ENCODE results near the gene TAS2R41.
A peak's percentile ranks its signal among the peaks of the same experiment; 100 is the strongest.
"Not testable (repeated sequence)": the region's sequence is repeated elsewhere in the genome, so short reads cannot be mapped to it uniquely, and the experiment has no call there.

TAS2R41 gene

DNA sequence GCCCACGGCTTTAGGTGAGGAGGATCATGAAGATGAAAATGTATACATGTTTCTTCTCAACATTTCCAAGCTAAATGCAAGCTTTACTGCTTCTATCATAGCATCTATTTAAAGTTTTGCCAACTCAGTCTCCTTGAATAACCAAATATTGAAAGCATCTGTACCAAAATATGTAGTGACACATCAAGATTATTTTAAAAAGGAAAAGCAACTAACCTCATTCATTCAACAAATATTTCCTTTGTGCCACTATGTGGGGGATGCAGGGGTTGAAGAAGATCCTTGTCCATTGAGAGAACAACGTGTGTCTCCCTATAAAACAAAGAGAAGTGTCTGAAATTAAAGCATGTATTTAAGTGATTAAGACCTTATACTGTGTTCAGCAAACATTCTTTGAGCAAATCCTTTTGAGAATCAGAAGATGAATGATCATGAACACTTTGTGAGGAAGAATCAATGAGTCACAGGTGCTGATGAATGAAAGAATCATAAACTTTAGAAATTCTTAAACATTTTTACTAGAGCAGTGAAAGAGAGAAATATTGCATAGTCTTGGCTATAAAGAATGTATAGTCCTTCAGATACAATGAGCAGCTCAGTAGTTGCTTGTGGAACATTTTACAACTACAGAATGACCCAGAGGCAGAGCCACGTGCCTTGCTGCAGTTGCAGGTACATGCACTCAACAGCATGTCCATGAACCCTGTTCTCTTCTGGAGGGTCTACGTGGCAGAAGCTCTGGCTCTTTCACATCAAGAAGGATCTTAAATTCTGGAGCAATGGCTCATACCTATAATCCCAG, 20.5 kb upstream of the TAS2R41 start:
- DNase-seq (ENCODE audit: low spot score), result no peak

DNA sequence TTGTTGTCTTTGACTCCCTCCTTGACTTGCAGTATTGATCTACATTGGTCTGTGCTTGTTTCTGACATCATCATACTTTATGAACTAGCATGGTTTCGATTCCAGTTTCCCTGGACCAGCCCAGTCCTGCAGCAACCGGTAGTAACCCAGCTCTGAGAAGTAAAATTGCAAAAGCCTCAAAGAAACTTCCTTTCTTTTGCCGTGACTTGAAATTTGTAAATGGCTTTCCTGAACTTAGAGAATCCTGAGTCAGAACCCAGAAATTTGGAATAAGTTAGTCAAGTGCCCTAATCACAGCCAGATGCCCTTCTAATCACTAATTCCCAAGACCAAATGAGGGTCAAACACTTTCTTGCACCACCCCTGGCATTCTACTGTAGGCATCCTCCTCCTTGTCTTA, 19.4 kb upstream of the TAS2R41 start:
- DNase-seq (ENCODE audit: low spot score), result no peak

DNA sequence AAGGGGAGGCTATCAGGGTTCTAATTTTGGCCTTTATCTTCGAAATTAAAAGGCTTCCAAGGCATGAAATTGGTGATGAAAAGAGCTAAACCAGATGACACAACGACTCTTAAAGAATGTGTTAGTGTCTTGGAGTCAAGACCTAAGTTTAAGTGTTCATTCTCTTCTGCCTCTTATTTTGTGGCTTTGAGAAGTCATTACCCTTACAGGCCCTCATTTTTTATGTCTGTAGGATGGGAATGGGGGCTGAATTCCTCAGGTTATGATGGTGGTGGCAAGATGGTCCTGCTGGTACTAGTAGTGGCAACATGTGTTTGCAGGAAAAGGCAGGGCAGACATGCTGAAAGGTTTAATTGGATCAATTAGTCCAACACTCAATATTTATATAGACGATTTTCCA, 19.0 kb upstream of the TAS2R41 start:
- no peak for DNase-seq (ENCODE audit: low spot score)

DNA sequence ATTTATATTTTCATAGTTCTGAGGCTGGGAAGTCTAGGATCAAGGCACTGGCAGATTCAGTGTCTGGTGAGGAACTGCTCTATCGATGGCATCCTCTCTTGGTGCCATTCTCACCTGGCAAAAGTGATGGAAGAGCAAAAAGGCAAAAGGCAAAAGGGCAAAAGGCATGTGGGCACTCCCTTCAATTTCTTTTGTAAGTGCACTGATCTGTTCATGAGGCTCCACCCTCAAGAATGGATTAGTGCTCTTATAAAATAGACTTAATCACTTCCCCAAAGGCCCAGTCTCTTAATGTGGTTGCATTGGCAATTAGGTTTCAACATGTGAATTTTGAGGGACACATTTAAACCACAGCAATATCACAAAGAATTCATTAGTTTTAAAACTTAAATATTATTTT, 18.3 kb upstream of the TAS2R41 start:
- no peak for DNase-seq (ENCODE audit: low spot score)

DNA sequence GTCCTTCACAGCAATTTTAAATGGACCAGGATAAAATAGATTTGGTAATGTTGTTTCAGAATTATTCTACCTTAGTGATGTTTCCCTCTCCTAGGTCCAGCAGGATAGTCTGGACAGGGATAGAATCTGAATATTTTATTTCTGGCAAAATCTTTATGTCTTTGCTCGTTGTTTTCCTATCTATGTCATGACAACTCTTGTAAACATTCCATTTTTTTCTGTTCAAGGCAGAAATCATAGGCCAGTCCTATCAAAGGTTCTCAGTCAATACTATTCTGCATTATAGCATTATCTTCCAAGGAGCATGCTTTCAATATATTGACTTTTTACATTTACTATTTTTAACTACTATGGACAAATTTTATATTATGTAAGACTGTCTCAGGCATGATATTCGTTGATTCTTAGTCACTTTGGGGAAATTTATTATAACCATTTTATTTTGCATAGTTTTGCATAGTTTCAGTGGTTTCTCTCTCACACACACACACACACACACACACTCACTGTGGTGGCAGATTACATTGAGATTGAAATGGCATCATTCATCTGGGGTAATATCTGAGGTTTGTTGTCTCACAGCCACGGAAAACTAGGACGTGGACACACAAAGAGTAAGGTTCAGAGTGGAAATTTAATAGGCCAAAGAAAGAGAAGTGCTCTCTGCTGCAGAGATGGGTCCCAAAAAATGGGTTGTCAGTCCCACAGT, 17.2 kb upstream of the TAS2R41 start:
- no peak for DNase-seq (ENCODE audit: low spot score)

DNA sequence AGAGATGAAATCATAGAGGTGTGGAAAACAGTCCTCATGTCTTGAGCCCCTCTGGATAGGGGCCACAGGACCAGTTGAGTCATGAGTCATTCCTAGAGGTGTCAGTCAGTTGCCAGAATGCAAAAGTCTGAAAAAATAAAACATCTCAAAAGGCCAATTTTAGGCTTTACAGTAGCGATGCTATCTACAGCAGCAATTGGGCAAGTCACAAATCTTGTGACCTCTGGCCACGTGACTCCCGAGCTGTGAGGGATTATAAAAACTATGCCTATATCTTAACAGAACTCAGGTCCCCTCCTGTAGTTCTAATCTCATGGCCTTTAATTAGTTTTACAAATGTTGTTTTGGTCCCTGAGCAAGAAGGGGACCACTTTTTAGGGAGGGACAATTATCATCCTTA, 15.6 kb upstream of the TAS2R41 start:
- DNase-seq (ENCODE audit: low spot score), result no peak

DNA sequence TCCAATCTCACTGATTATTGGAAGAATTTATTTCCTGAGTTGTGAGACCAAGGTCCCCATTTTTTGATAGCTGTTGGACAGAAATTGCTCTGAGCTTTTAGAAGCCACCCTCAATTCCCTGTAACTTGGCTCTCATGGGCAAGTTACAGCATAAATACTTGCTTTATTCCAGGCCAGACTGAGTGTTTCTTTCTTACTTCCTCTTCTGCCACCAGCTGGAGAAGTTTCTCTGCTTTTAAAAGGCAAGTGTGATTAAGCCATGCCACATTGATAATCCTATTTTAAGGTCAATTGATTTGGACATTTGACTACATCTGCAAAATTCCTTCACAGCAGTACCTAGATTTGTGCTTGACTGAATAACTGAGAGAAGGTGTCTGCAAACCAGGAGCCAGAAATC, 14.1 kb upstream of the TAS2R41 start:
- no peak for DNase-seq (ENCODE audit: low spot score)

DNA sequence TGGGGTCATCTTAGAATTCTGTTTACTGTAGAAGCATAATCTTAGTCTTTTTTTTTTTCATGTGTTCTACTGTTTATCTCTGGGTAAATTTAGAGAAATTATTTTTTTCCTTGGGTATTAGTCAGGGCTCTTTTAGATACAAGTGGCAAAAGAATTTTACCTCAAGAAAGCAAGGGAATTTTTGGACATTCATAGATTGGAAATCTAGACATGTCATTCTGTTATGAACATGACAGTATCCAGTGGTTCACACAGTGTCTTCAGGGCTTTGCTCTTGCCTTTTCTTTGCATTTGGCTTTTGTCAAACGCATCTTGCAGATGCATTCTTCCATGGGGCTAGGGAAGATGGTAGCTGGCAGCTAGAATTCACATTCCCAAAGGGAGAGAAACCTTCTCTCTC, 13.7 kb upstream of the TAS2R41 start:
- DNase-seq (ENCODE audit: low spot score), result no peak

DNA sequence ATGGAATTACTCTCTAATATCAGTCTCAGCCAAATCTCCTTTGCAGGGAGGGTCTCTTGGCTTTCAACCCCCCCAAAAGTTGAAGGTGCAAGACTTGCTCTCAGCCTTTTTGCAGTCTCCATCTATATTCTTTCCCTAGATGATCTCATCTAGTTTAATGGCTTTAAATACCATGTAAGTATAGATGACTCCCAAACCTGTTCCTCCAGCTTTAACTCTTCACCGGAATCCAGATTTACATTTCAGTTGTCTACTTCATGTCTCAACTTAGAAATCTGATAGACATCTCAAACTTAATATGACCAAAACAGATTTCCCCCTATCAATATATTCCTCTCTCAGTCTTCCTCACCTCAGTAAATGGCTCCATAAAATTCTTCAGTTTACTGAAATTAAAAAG, 9.9 kb upstream of the TAS2R41 start:
- no peak for DNase-seq (ENCODE audit: low spot score)

DNA sequence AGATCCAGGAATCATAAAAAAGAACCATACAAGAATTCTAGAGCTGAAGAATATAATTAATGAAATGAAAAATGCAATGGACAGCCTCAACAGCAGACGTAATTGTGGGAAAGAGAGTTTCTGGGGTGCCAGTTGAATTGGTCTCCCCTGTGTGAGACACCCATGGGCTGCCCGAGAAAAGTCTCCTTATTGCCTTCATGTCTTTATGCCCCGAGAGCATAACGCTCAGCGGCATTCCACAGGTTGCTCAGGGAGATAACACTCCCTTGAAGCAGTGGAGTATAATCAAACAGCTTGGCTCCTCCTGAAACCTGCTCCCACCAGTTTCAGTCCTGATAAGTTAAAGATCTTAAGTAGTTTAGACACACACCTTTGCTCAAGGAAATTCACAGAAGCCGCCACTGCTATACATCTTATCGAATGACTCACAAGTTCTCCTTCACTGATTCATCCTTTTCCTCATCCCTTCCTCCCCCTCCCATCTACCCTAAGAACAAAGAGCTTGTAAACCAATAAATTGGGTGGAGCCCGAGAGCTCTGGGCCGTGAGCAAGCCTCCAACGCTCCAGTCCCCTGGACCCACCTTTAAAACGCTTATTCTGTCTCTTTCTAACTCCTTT, 5.5 kb upstream of the TAS2R41 start:
- DNase-seq (ENCODE audit: low spot score), result not testable (repeated sequence)

DNA sequence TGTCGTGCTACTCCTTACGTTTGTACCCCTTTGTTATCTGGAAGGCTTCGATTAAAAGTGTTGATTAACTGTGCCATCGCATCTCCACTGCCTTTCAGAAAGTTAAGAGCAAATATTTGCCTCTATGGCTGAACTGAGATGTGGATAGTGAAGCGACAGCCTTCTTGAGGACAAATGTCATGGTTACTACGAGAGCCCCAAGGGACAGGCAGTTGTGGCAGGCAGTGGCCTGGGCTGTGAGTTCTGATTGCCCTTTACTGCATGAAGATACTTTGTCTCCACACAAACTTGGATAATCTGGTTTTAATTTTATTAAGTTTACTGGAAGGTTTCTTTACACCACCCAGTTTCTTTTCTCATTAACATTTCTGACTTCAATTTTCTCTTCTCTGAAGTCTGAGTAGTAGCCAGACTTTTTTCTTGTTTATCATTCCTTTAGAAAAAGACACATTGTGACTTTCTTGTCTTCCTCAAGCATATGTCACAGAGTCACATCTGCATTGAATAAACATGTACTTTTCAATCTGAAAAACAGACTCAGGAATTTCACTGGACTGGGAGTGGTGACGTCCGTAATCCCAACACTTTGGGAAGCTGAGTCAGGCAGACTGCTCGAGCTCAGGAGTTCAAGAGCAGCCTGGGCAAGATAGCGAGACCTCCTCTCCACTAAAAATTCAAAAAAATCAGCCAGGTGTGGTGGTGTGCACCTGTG, 1.5 kb downstream of the TAS2R41 start:
- no peak for DNase-seq (ENCODE audit: low spot score)

DNA sequence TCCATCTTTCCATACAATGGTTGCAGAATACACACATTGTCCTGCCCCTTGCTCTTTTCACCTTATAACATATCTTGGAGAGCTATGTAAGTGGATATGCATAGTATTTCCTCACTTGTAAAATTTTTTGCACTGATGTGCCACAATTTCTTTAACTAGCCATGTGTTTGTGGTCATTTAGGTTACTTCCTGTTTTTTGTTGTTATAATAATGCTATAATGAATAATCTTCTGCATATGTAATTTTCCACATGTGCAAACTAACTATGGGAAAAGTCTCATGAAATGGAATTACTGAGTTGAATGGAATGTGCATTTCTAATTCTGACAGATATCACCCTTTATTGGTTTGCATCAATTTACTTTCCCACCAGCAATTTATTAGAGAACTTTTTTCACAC, 2.8 kb downstream of the TAS2R41 start:
- DNase-seq (ENCODE audit: low spot score), result no peak

DNA sequence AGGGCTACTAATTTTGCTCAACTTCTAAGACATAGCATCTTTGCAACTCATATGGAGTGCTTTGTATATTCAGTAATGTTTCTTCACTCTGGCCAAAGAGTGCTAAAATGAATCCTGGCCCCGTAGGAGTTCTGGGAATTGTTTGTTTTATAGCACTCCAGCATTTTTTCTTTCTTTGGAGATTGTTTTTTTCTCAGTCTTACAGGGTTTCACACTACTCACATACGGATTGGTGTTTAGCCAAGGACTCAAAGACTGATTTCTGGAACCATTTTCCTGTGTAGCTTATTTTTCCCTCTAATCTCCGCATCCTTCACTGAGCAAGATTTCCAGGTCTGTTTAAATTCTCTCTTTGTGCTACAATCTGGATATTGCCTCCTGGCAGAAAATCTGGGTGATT, 6.4 kb downstream of the TAS2R41 start:
- DNase-seq (ENCODE audit: low spot score), result no peak

DNA sequence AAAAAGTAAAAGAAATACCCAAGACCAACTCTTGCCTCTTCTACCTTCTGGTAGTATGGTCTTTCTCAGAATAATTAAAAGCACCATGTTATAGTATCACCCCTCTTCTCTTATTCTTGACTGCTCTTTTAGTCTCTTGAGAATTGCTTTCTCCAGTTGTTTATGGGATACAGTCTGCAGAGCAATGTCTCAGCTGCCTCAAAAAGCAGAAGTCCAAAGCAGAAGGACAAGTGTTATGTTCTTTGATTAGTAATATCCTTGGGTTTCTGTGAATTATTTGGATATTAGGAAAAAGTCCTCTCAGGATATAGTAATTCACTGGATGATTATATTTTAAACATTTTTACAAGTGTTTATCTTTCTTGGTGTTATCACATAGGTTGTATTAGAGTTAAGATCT, 7.4 kb downstream of the TAS2R41 start:
- no peak for DNase-seq (ENCODE audit: low spot score)

DNA sequence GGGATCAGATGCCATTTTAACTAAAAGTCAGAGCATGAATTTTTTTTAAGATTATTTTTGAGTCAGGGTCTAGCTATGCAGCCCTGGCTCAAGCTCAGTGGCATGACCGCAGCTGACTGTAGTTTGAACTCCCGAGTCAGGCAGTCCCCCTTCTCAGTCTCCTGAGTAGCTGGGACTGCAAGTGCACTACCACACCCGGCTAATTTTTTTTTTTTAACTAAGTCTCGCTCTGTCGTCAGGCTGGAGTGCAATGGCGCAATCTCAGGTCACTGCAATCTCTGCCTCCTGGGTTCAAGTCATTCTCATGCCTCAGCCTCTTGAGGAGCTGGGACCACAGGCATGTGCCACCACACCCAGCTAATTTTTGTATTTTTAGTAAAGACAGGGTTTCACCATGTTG, 7.8 kb downstream of the TAS2R41 start:
- DNase-seq (ENCODE audit: low spot score), result no peak

DNA sequence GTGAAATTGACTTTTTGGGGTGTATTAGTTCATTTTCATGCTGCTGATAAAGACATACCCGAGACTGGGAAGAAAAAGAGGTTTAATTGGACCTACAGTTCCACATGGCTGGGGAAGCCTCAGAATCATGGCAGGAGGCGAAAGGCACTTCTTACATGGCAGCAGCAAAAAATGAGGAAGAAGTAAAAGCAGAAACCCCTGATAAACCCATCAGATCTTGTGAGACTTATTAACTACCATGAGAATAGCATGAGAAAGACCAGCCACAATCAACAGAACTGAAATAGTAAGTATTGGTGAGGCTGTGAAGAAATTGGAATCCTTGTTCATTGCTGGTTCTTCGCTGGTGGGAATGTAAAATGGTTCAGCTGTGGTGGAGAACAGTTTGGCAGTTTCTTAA, 8.6 kb downstream of the TAS2R41 start:
- not testable (repeated sequence) for DNase-seq (ENCODE audit: low spot score)

DNA sequence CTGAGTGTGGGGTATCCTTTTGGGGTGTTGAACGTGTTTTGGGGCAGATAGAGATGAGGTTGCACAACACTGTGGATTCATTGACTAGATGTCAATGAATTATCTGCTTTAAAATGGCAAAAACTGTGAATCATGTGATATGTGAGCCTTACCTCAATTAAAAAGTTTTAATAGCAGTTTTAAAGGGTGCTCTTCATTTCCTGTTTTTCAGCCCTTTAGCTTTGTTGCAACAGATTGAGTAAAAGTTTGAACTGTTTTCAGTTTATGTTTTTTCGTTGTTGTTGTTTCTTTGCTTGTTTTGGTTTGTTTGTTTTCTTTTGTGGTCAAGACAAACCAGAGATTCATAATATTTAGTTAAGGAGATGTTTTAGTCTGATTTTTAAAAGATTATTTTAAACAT, 9.4 kb downstream of the TAS2R41 start:
- DNase-seq (ENCODE audit: low spot score), result no peak

DNA sequence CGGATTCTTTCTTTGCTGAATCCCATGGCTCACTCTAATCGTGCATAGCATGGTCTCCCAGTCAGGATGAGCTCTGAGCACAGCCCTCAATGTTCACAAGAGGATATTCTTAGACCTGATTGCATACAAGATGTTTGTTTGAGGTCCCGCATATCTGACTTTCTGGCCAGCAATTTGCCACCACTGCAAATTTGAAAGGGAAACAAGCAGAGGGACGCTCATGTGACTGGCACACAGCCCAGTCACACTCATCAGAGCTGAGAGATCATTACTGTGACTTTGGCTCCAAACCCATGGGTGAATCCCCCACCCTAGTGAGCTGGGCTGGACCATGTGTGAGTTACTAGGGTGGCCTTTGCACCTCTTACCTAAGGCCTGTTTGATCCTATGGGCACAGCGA, 9.9 kb downstream of the TAS2R41 start:
- DNase-seq (ENCODE audit: low spot score), result no peak

DNA sequence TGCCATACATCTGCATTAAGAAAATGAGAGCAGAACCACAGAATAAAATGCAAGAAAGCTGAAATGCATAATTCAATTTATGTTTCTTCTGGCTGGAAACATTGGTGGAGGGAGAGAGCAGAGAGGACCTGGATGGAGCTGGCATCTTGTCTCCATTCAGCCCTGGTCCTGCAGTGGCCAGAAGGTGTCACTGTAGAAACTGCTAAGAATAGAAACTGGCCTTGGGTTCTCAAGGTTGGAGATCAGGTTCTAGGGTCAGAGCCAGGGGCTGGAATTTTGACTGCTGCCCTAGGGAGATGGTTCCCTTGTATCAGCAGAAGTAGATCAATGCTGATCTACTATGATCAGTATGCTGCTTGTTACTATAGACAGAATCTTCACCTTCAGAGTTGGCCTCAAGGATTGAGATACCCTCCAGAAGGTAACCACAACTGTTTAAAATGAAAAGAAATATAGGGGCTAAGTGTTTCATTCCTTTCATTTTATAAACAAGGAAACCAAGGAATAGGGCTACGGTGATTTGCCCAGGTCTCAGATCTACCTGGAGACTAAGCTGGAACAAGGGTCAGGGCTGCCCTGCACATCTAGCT, 13.1 kb downstream of the TAS2R41 start:
- no peak for DNase-seq (ENCODE audit: low spot score)

DNA sequence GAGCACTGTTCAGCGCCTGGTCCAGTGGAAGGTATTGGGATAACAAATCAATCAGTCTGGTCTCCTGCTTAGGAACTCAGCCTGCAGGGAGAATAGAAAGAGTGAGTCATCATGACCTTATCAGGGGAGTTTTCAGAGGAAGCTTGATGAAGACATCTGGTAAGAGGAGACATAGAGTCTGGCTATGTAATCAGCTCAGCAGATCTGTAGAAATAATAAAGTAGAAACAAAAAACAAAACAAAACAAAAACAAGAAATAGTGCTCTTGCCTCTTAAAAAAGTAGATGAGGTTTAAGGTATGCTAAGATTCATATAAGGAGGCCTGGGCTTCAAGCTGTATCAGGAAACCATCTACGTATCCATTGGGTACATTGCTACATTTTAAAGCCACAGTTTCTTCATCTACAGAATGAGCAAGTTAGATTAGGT, 14.4 kb downstream of the TAS2R41 start:
- DNase-seq (ENCODE audit: low spot score), result peak; percentile 10

DNA sequence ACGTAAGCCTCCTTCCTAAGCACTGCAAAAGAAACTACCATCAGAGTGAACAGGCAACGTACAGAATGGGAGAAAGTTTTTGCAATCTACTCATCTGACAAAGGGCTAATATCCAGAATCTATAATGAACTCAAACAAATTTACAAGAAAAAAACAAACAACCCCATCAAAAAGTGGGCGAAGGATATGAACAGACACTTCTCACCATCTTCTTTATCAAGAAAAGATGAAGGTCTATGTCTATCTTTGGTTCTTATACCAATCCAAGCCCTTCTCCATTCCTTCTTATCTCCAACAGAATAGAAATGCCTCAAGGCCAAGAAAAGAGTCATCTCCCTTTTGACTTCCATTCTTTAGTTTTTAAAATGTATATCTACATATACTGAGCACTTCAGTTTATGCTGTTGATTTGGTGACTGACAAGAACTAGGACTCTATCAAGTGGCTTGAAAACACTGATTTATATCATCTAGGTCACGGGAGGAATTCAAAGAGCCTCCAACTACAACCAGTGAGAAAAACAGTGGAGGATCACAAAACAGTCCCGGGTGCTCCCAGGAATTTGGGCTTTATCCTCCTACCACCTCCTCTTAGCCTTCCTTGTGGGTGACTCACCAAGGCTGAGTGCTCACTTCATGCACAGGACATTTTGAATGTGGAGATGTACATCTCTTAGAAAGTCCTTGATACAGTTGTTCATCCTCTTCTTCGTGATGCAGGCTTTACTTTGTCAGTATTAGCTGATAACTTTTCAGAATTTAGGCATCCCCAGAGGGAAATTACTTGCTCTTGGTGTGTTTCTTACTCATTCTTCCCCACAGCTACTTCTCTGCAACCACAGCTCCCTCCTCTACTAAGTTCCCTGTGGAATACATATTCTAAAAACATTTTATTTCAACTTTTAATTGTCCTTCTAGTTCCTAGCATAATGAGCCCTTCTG, 15.4 kb downstream of the TAS2R41 start:
- DNase-seq (ENCODE audit: low spot score), result no peak

Measured in CD4-positive, alpha-beta T cell treated with Interleukin-15 for 4 hours (primary cell).